Adipose tissue (tissue), 3 donors: ENCODE measurements around the gene EIF4G3. TPM values are rescaled to one million over a fixed set of nuclear protein-coding genes. Genes with fewer than 3 reads are reported as not detected.
"Not testable (repeated sequence)": the region's sequence is repeated elsewhere in the genome, so short reads cannot be mapped to it uniquely, and the experiment has no call there.

ENCODE experiments used
- H3K27ac ChIP-seq: one replicate; pipeline ENCODE4 v1.5.1; 2013; ENCODE audit warnings: low read depth, low read length
- WGBS, 3 donors: extraction: QIAGEN DNeasy Blood & Tissue Kit; methylation state at CpG; one replicate each; pipeline ENCODE4 v1.1.7; 2013; 5-methylcytosine and 5-hydroxymethylcytosine counted together
- polyA plus RNA-seq, 3 donors: library from polyadenylated mRNA; stranded (reverse); fragments of 200-250 nt; gene quantifications; one replicate each; pipeline ENCODE4 v1.2.3, GENCODE V29; 2013
- donor health status: healthy with polysubstance abuse.
- donor health status: Bipolar disorder and iron deficiency.
- donor health status: healthy.

EIF4G3 gene
- polyA plus RNA-seq, 3 donors, result 5.4 to 24.1 (median 19.0) TPM

- WGBS, 3 donors, result 98% methylated on average over 4 of the region's 4 CpGs
- H3K27ac ChIP-seq, result no peak overlapping the region
Measured at GRCh38 chr1:21024918-21025317, 151.8 kb downstream of the EIF4G3 start.

DNA sequence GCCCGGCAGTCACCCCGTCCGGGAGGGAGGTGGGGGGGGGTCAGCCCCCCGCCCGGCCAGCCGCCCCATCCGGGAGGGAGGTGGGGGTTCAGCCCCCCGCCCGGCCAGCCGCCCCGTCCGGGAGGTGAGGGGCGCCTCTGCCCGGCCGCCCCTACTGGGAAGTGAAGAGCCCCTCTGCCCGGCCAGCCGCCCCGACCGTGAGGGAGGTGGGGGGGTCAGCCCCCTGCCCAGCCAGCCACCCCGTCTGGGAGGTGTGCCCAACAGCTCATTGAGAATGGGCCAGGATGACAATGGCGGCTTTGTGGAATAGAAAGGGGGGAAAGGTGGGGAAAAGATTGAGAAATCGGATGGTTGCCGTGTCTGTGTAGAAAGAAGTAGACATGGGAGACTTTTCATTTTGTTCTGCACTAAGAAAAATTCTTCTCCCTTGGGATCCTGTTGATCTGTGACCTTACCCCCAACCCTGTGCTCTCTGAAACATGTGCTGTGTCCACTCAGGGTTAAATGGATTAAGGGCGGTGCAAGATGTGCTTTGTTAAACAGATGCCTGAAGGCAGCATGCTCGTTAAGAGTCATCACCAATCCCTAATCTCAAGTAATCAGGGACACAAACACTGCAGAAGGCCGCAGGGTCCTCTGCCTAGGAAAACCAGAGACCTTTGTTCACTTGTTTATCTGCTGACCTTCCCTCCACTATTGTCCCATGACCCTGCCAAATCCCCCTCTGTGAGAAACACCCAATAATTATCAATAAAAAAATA is 152.4 kb downstream of the EIF4G3 start:
- H3K27ac ChIP-seq, result not testable (repeated sequence)
- 93 to 98% (median 97%) methylated on average over 6 to 23 of the region's 26 CpGs for WGBS, 3 donors

GRCh38 chr1:21022279-21023040 is 154.2 kb downstream of the EIF4G3 start:
- no peak overlapping the region for H3K27ac ChIP-seq
- 17 to 33% (median 20%) methylated on average over 6 of the region's 6 CpGs for WGBS, 3 donors

DNA sequence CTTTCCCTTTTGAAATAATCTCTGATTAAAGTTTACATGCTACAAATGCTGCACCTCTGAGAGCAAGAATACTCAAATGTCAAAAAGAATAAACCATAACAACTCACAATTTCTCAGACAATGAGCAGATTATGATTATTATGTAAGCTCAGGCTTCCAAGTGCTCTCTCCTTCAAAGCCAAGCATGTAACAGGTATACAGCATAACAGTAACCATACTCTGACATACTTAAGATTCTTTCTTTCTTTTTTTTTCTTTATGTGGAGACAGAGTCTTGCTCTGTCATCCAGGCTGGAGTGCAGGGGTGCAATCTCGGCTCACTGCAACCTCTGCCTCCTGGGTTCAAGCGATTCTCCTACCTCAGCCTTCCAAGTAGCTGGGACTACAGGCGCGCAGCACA is 155.4 kb downstream of the EIF4G3 start:
- 89 to 94% (median 93%) methylated on average over 4 of the region's 4 CpGs for WGBS, 3 donors
- H3K27ac ChIP-seq, result no peak overlapping the region

GRCh38 chr1:21020151-21020550 is 156.5 kb downstream of the EIF4G3 start:
- no peak overlapping the region for H3K27ac ChIP-seq
- WGBS, 3 donors, result 95 to 99% (median 97%) methylated on average over 3 of the region's 3 CpGs

DNA sequence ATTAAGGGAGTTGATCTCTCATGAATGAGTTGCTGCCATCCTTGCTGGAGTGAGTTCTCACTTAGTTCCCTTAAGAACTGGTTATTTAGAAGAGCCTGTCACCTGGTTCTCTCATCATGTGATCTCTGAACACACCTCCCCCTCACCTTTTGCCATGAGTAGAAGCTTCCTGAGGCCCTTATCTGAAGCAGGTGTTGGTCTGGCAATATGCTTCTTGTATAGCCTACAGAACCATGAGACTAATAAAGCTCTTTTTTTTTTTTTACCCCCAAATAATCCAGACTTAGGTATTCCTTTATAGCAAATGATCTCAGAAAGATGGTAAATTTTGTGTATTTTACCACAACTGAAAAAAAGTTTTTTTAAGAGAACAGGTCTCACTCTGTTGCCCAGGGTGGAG is 158.0 kb downstream of the EIF4G3 start:
- no peak overlapping the region for H3K27ac ChIP-seq

- WGBS, 3 donors, result 71 to 89% (median 87%) methylated on average over 3 of the region's 3 CpGs
- no peak overlapping the region for H3K27ac ChIP-seq
Measured at GRCh38 chr1:21013510-21013909, 163.2 kb downstream of the EIF4G3 start.

GRCh38 chr1:21012937-21013336 is 163.8 kb downstream of the EIF4G3 start:
- WGBS, 3 donors, result 53 to 69% (median 55%) methylated on average over 5 of the region's 5 CpGs
- H3K27ac ChIP-seq, result no peak overlapping the region

- H3K27ac ChIP-seq, result no peak overlapping the region
- 94 to 97% (median 95%) methylated on average over 1 of the region's 1 CpG for WGBS, 3 donors
Measured at GRCh38 chr1:21007876-21008275, 168.8 kb downstream of the EIF4G3 start.

GRCh38 chr1:21005466-21006239 is 171.0 kb downstream of the EIF4G3 start:
- 65 to 90% (median 85%) methylated on average over 4 of the region's 4 CpGs for WGBS, 3 donors
- no peak overlapping the region for H3K27ac ChIP-seq

DNA sequence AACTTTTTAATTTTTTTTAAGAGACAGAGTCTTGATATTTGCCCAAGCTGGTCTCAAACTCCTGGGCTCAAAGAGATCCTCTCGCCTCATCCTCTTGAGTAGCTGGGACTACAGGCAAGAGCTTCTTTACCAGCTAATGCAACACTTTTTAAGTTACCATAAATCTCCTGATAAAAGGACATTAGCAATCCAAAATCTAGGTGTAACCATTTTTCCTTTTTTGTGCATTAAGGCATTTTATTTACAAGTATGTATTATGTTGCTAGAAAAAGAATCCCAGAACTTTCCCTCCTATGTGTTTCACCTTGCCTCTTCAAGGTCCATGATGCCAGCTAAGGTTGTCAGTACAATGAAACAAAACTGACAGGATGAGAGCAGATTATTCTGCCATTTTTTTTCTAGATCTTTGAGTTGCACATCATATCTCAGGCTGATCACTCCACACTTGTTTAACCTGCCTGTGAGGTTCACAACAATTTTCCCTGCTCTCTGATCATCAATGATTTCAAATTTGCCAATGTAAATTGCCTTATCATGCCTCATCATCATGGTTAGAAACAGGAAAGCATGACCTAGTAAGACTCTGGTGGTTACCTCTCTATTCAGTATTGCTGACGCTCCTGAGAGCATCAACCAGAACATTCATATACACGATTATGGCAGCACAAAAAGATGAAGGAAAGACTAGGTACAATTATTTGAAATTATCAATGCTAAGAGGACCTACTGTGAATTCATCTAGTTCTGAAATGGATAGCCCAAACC is 173.2 kb downstream of the EIF4G3 start:
- H3K27ac ChIP-seq, result no peak overlapping the region
- 85 to 100% (median 88%) methylated on average over 3 of the region's 3 CpGs for WGBS, 3 donors

GRCh38 chr1:21001042-21001441 is 175.7 kb downstream of the EIF4G3 start:
- WGBS, 3 donors, result 65 to 82% (median 67%) methylated on average over 2 of the region's 2 CpGs
- no peak overlapping the region for H3K27ac ChIP-seq

GRCh38 chr1:21000245-21000594 is 176.5 kb downstream of the EIF4G3 start:
- H3K27ac ChIP-seq, result no peak overlapping the region
- 49 to 82% (median 72%) methylated on average over 2 of the region's 2 CpGs for WGBS, 3 donors

- WGBS, 3 donors, result 81 to 89% (median 83%) methylated on average over 4 of the region's 4 CpGs
- H3K27ac ChIP-seq, result no peak overlapping the region
Measured at GRCh38 chr1:20999525-21000244, 177.0 kb downstream of the EIF4G3 start.

DNA sequence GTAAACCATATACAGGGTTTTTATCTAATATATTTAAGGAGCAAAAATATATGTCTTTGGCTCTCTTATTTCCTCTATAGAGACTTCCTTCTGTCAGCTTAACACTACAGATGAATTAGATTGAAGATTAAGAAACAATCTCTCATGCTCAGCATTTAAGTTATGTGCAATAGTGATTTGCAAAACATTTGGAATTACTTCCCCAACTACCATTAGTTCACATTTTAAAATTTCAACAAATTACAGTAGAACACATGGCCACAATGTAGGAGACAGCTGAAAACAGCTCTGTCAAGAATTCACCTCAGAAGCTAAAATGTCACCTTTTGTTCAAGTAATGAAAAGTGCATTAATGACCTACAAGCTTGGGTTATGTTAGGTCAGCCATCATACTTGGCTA is 177.9 kb downstream of the EIF4G3 start:
- H3K27ac ChIP-seq, result no peak overlapping the region

DNA sequence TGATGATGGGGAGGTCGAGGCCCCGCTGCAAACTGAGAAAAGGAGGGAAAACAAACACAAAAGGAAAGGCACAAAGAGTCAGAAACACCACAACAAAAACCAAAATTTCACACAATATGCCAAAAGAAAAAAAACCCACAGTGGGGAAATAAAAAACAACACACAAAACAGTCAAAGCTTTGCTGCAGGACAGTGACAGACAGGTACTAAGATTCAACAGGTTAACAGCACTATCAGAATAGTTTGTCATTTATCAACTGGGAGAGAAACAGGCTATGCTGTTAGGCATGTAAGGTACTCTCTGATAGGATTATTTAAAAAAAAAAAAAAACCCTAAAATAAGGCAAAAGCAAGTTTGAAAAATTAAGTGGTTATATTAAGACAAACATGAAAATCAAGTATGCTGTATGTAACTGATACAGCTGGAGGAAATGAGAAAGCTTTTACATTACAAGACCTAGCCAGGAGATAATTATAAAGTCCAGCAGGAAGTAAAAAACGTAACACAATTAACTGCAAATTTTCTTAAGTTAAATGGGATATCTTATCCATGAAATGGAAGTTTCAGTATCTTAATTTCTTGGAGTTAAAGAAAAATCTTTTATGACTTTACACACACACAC is 179.0 kb downstream of the EIF4G3 start:
- H3K27ac ChIP-seq, result no peak overlapping the region
- 75 to 81% (median 79%) methylated on average over 3 of the region's 3 CpGs for WGBS, 3 donors

- no peak overlapping the region for H3K27ac ChIP-seq
Measured at GRCh38 chr1:20996554-20996953, 180.1 kb downstream of the EIF4G3 start.
